HUES48 (cell line): ENCODE measurements around the gene HRH2.

Experiments used
- H3K27ac ChIP-seq: one replicate; pipeline ENCODE4 v1.7.0; 2013; ENCODE audit warnings: low read depth, low read length, inconsistent platforms
- H3K27me3 ChIP-seq: 2 replicates; pipeline ENCODE4 v1.6.1; 2013; ENCODE audit warnings: mild to moderate bottlenecking, low read length; ENCODE audit not compliant: control insufficient read depth, insufficient read depth
- H3K36me3 ChIP-seq: 2 replicates; pipeline ENCODE4 v1.6.1; 2013; ENCODE audit warnings: low read length; ENCODE audit not compliant: control insufficient read depth, insufficient read depth
- H3K4me1 ChIP-seq: 2 replicates; pipeline ENCODE4 v1.6.1; 2013; ENCODE audit warnings: mild to moderate bottlenecking, low read length; ENCODE audit not compliant: control insufficient read depth, insufficient read depth
- H3K4me3 ChIP-seq: 2 replicates; pipeline ENCODE4 v1.5.1; 2013; ENCODE audit warnings: mild to moderate bottlenecking, low read depth, low read length
- H3K9ac ChIP-seq: 2 replicates; pipeline ENCODE4 v1.6.1; 2013; ENCODE audit warnings: mild to moderate bottlenecking, low read depth, low read length, moderate library complexity
- H3K9me3 ChIP-seq: 2 replicates; pipeline ENCODE4 v1.6.1; 2013; ENCODE audit warnings: low read length; ENCODE audit not compliant: control insufficient read depth, insufficient read depth

Gene HRH2

DNA sequence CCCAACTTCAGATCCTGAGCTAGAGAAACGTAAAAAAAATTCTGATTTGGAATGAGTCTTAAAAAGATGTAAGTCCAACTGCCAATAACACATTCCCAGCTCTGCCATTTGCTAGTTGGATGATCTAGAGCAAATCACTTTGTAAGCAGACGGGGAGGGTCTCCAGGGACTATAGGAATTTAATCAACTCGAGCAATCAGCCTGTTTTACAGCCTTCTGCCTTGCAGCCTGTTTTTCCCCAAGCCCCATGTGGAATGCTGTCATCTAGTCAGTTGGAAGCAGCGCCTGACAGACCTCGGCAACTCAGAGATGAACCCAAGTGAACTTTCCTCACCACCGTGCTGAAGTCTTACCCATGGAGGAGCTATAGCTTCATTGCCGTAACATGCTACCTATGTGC is 34.8 kb upstream of the HRH2 start:
- H3K36me3 ChIP-seq = no peaks in the 10 kb centered on the region
- no peak overlapping the region for H3K4me3 ChIP-seq
- peaks cover 20% of the 10 kb centered on the region for H3K9me3 ChIP-seq
- no peaks in the 10 kb centered on the region; the same call in 1 of the 2 replicates for H3K4me1 ChIP-seq
- no peak overlapping the region for H3K9ac ChIP-seq
- H3K27me3 ChIP-seq = no peaks in the 10 kb centered on the region
- H3K27ac ChIP-seq = no peak overlapping the region

DNA sequence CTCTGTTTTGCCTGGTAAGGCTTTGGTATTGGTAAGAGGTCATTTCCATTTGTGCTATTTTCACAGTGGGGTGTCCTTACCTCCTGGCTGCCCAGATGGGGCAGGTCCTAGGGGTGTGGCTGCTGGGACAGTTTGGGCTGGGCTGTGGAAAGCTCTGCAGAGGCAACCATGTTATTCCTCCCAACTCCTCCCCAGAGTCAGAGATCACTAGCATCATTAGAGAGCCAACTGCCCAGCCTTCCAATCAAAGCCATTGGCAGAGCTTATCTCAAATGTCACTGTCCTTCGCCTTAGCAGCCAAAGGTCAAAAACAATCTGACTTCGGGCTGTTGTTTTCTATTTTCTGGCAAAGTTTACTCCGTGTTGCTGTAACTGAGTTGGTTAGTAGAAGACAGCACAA is 33.6 kb upstream of the HRH2 start:
- H3K4me3 ChIP-seq = no peak overlapping the region
- no peaks in the 10 kb centered on the region; the same call in 1 of the 2 replicates for H3K4me1 ChIP-seq
- H3K36me3 ChIP-seq = no peaks in the 10 kb centered on the region
- no peak overlapping the region for H3K9ac ChIP-seq
- no peak overlapping the region for H3K27ac ChIP-seq
- H3K9me3 ChIP-seq = peaks cover 20% of the 10 kb centered on the region
- H3K27me3 ChIP-seq = no peaks in the 10 kb centered on the region

DNA sequence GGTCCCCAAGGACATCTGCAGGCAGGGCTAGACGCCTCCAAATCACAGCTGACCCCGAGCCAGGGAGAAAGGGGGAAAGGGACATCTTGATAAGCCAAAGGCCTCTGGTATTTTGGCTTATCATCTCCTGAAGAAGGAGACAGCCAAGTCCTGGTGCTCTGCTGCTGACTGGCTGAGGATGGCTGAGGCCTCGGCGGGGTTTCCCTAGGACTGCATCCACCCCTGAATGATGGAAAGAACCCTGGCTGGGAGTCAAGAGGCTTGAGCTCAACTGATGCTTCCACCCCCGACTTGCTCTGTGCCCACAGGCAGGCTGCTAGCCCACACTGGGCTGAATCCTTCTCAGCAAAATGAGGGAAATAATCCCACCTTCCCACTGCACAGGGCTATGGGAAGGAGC is 30.9 kb upstream of the HRH2 start:
- Histone ChIP-seq H3K27ac (no peak overlapping the region), H3K27me3 (no peaks in the 10 kb centered on the region), H3K4me1 (no peaks in the 10 kb centered on the region; the same call in 1 of the 2 replicates), H3K36me3 (no peaks in the 10 kb centered on the region), H3K9ac (no peak overlapping the region), H3K4me3 (no peak overlapping the region), H3K9me3 (peaks cover 8% of the 10 kb centered on the region; the same call in 1 of the 2 replicates)

- Histone ChIP-seq H3K9ac (no peak overlapping the region), H3K4me1 (no peaks in the 10 kb centered on the region; the same call in 1 of the 2 replicates), H3K4me3 (no peak overlapping the region), H3K36me3 (no peaks in the 10 kb centered on the region), H3K9me3 (0 out of 2 replicates have a peak, but pooled peaks cover 3% of the 10 kb centered on the region), H3K27me3 (no peaks in the 10 kb centered on the region), H3K27ac (no peak overlapping the region)
Measured at GRCh38 chr5:175627739-175628138, 30.1 kb upstream of the HRH2 start.

DNA sequence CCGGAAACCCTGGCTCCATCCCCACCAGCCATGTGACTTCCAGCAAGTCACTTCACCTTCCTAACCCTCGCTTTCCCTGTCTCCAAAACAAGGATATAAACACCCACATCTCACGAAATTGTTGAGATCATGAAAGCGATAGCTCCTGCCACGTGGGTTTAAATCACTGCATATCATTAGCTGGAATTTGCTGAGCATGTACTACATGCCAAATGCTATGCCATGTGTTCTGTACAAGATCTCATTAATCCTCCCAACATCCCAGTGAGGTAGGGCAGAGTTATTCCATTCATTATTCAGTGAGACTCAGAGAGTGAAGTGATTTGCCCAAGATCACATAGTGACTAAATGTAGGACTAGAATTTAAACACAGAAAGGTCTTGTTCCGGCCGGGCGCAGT is 29.2 kb upstream of the HRH2 start:
- Histone ChIP-seq H3K4me3 (no peak overlapping the region), H3K9me3 (no peaks in the 10 kb centered on the region), H3K27ac (no peak overlapping the region), H3K9ac (no peak overlapping the region), H3K27me3 (no peaks in the 10 kb centered on the region), H3K36me3 (no peaks in the 10 kb centered on the region), H3K4me1 (no peaks in the 10 kb centered on the region; the same call in none of the 2 replicates)

DNA sequence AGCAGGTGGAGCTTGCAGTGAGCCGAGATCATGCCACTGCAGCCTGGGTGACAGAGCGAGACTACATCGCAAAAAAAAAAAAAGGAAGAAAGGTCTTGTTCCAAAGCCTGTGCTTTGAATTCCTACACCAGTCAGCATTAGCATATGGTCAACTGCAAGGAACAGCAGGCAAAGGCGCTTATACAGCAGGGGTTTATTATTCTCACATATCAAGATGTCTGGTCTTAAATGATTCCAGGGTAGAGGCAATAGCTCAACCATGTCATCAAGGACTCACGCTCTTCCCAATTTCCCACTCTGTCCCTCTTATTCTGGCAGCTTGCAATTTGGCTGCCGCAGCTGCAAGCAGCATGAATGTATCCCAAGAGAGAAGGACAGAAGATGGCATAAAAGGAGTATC is 28.6 kb upstream of the HRH2 start:
- H3K27me3 ChIP-seq = no peaks in the 10 kb centered on the region
- no peak overlapping the region for H3K4me3 ChIP-seq
- H3K9me3 ChIP-seq = no peaks in the 10 kb centered on the region
- no peak overlapping the region for H3K9ac ChIP-seq
- H3K36me3 ChIP-seq = no peaks in the 10 kb centered on the region
- H3K27ac ChIP-seq = no peak overlapping the region
- H3K4me1 ChIP-seq = no peaks in the 10 kb centered on the region; the same call in 1 of the 2 replicates

DNA sequence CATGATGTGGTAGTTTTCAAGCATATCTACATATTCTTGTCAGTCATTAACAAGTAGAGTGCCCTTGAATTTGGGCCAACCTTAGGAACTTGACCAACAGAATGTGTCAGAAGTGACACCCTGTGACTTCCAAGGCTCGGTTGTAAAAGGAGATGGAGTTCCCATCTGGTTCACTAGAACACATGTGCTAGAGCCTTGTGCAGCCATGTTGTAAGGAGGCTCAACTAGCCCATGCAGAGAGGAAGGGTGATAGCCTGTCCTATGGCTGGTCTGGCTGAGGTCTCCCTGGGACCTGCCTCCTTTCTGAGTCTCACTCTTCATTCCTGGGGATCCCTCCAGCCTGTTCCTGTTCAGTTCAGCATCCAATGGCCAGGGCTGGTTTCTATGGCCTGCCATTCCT is 28.1 kb upstream of the HRH2 start:
- Histone ChIP-seq H3K4me3 (no peak overlapping the region), H3K27me3 (no peaks in the 10 kb centered on the region), H3K36me3 (no peaks in the 10 kb centered on the region), H3K27ac (no peak overlapping the region), H3K9me3 (no peaks in the 10 kb centered on the region), H3K4me1 (no peaks in the 10 kb centered on the region; the same call in 1 of the 2 replicates), H3K9ac (no peak overlapping the region)

- H3K9me3 ChIP-seq = no peaks in the 10 kb centered on the region
Measured at GRCh38 chr5:175635854-175636584, 21.9 kb upstream of the HRH2 start.

DNA sequence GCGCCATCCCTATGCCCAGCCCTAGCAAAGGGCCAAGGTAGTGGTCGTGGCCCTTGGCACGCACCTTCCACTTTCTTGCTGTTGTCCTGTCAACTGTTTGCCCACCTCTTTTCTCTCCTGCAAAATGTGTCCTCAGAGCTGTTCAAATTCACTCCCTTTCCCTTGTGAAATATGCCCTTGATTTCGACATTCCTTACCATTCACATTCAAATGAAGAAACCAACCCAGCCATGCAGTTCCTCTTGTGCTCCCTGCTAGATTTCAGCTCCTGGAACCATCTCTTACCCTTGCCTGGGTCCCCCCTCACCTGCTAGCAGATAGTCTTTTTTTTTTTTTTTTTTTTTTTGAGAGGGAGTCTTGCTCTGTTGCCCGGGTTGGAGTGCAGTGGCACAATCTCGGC is 19.6 kb upstream of the HRH2 start:
- no peaks in the 10 kb centered on the region for H3K36me3 ChIP-seq
- H3K9ac ChIP-seq = no peak overlapping the region
- H3K9me3 ChIP-seq = no peaks in the 10 kb centered on the region
- H3K4me3 ChIP-seq = no peak overlapping the region
- peaks cover 30% of the 10 kb centered on the region for H3K4me1 ChIP-seq
- no peak overlapping the region for H3K27ac ChIP-seq
- no peaks in the 10 kb centered on the region for H3K27me3 ChIP-seq

More at GRCh38 chr5:175635854-175636584, 21.9 kb upstream of the HRH2 start:
- Histone ChIP-seq H3K27ac (no peak overlapping the region), H3K9ac (no peak overlapping the region), H3K36me3 (no peaks in the 10 kb centered on the region), H3K4me1 (peaks cover 30% of the 10 kb centered on the region), H3K4me3 (no peak overlapping the region), H3K27me3 (no peaks in the 10 kb centered on the region)

DNA sequence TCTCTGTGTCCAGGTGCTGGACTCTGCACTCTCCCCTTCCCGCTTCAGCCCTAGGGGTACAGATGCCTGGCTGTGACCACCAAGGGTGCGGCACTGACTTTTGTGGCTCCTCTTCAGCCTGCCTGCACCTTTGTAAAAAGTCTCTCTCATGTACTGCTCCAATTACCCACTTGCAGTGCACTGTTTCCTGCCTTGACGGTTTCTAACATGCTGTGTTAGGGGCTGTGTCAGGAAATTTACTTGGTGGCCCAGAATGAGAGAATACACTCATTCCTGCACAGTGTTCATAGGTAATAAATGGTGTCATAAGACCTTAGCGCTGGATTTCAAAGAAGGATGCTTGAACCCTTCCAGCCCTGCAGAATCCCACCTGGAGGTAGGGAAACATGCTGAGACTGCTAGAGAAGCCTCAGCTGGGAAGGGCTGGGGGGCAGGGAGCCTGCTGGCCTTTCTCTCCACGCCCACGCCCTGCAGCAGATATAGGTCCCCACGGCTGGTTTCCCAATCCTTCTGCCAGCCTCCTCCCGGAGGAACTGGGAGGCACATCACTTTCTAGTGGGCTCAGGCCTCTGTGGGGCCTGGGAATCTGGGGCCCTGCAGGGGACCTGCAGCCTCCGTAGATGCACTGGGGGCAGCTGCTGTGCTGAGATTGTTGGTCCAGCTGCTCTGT is 17.6 kb upstream of the HRH2 start:
- no peak overlapping the region for H3K27ac ChIP-seq
- H3K9me3 ChIP-seq = no peaks in the 10 kb centered on the region
- H3K9ac ChIP-seq = no peak overlapping the region
- peaks cover 30% of the 10 kb centered on the region for H3K4me1 ChIP-seq
- no peaks in the 10 kb centered on the region for H3K36me3 ChIP-seq
- no peaks in the 10 kb centered on the region for H3K27me3 ChIP-seq
- H3K4me3 ChIP-seq = no peak overlapping the region

DNA sequence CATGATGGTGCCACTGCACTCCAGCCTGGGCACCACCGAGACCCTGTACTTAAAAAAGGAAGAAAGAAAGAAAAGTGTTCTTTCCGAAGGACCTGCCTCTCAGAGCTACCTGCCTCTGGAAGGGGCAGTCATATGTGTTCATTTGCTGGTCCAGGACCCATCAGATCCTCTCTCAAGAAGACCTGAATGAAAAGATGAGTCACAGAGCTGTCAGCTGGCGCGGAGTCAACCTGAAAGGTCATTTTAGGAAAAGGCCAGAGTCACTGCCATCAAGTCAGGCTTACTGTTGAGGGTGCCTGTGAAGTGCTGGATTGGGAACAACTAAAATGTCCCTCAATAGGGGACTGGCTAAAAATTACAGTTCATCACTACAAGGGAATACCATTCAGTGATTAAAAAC is 14.9 kb upstream of the HRH2 start:
- Histone ChIP-seq H3K4me3 (no peak overlapping the region), H3K9ac (no peak overlapping the region), H3K36me3 (no peaks in the 10 kb centered on the region), H3K27me3 (no peaks in the 10 kb centered on the region), H3K27ac (no peak overlapping the region), H3K4me1 (peaks cover 29% of the 10 kb centered on the region), H3K9me3 (peaks cover 5% of the 10 kb centered on the region; the same call in 1 of the 2 replicates)
